DND-41 (cell line): ENCODE results near the gene NOL9.

Experiments used
- EZH2 ChIP-seq: IDR thresholded peaks from 3 replicates; pipeline ENCODE4 v1.6.1; 2012; ENCODE audit warnings: borderline replicate concordance, low read depth, mild to moderate bottlenecking, moderate library complexity, low read length, inconsistent platforms; ENCODE audit not compliant: severe bottlenecking
- TF ChIP-seq, protein P1 (sequence below): IDR thresholded peaks from 2 replicates; pipeline ENCODE4 v1.5.1; 2012; ENCODE audit warnings: borderline replicate concordance, low read length, moderate library complexity, mild to moderate bottlenecking; ENCODE audit not compliant: poor library complexity, severe bottlenecking; ENCODE audit errors: extremely low read depth

DNA sequence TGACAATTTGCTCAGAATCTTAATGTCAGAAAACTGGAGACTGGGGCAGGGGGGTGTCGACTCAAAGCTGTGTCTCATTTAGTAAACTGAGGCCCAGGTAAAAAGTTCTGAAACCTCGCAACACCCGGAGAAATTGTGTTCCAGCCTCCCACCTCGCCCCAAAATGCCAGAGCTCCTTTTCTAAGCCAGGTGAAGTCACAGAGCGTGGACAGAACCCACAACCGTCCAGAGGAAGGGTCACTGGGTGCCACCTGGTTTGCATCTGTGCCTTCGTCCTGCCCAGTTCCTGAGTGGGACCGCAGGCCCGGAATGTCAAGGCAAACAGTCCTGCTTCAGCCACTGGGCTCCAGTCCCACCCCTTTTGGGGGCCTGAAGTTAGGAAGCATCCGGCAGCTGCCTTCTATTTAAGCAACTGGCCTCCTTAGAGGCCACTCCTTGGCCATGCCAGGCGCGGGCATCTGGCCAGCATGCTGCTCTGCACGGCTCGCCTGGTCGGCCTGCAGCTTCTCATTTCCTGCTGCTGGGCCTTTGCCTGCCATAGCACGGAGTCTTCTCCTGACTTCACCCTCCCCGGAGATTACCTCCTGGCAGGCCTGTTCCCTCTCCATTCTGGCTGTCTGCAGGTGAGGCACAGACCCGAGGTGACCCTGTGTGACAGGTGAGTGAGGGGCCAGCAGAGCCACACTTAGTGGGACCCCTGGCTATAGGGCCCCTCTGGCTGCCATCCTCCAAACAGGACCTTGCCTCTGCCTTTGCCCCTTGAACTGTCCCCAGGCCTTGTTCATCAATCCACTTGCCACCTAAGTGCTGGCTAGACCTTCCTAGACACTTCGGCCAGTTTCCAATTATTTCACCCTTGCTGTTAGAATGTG lies 830 bp upstream of the NOL9 start, which contains the start of gene TAS1R1:
- TF ChIP-seq, protein P1, sequence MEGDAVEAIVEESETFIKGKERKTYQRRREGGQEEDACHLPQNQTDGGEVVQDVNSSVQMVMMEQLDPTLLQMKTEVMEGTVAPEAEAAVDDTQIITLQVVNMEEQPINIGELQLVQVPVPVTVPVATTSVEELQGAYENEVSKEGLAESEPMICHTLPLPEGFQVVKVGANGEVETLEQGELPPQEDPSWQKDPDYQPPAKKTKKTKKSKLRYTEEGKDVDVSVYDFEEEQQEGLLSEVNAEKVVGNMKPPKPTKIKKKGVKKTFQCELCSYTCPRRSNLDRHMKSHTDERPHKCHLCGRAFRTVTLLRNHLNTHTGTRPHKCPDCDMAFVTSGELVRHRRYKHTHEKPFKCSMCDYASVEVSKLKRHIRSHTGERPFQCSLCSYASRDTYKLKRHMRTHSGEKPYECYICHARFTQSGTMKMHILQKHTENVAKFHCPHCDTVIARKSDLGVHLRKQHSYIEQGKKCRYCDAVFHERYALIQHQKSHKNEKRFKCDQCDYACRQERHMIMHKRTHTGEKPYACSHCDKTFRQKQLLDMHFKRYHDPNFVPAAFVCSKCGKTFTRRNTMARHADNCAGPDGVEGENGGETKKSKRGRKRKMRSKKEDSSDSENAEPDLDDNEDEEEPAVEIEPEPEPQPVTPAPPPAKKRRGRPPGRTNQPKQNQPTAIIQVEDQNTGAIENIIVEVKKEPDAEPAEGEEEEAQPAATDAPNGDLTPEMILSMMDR: no peak
- TF ChIP-seq EZH2: no peak
